CD4-positive, CD25-positive, alpha-beta regulatory T cell (primary cell): Measurements from ENCODE around the gene PAPOLG. TPM values are rescaled to one million over a fixed set of nuclear protein-coding genes. Genes with fewer than 3 reads are reported as not detected.
A peak's percentile ranks its signal among the peaks of the same experiment; 100 is the strongest.
"Not testable (repeated sequence)": the region's sequence is repeated elsewhere in the genome, so short reads cannot be mapped to it uniquely, and the experiment has no call there.

Source experiments
- ATAC-seq, 2 donors: fragments of 150-1000 bp; cut with Tn5 transposase; one replicate each; pipeline ENCODE4 v1.10.0; 2021; ENCODE audit warnings: low read depth in 2 of 2, moderate number of reproducible peaks in 2 of 2, moderate library complexity in 1 of 2
- DNase-seq, 3 donors: peaks; one replicate each; pipeline versions ENCODE4 v3.0.0 to v3.0.0-alpha.2; 2012 to 2022; ENCODE audit warnings: mixed read lengths in 1 of 3
- H3K27ac ChIP-seq: one replicate; pipeline ENCODE4 v1.7.0; 2013; ENCODE audit warnings: mild to moderate bottlenecking, low read length; ENCODE audit not compliant: insufficient read depth, poor library complexity, severe bottlenecking
- H3K27me3 ChIP-seq: one replicate; pipeline ENCODE4 v1.7.0; 2013; ENCODE audit warnings: low read length; ENCODE audit not compliant: control insufficient read depth, insufficient read depth
- H3K36me3 ChIP-seq: one replicate; pipeline ENCODE4 v1.7.0; 2013; ENCODE audit warnings: mild to moderate bottlenecking, low read length, moderate library complexity; ENCODE audit not compliant: control insufficient read depth, insufficient read depth
- H3K4me1 ChIP-seq: 2 replicates; pipeline ENCODE4 v1.7.0; 2013; ENCODE audit warnings: mild to moderate bottlenecking, low read length; ENCODE audit not compliant: insufficient read depth, control insufficient read depth, poor library complexity, severe bottlenecking
- H3K4me3 ChIP-seq: one replicate; pipeline ENCODE4 v1.7.0; 2013; ENCODE audit warnings: low read depth, mild to moderate bottlenecking, low read length, moderate library complexity
- H3K9me3 ChIP-seq, 2 experiments: 1 replicate in 1 of 2; 2 replicates in 1 of 2; pipeline ENCODE4 v1.7.0; 2013; ENCODE audit warnings: low read length in 2 of 2, mild to moderate bottlenecking in 1 of 2, moderate library complexity in 1 of 2; ENCODE audit not compliant: control insufficient read depth in 2 of 2
- H3K27ac Mint-ChIP-seq, 3 donors: one replicate each; pipeline ENCODE4 v1.8.0; 2020 to 2022; ENCODE audit warnings: mild to moderate bottlenecking in 3 of 3, mixed read lengths in 3 of 3, moderate library complexity in 2 of 3
- H3K27me3 Mint-ChIP-seq: one replicate; pipeline ENCODE4 v1.8.0; 2022; ENCODE audit warnings: mild to moderate bottlenecking, mixed read lengths
- H3K36me3 Mint-ChIP-seq: one replicate; pipeline ENCODE4 v1.8.0; 2020; ENCODE audit warnings: mixed read lengths
- H3K4me1 Mint-ChIP-seq, 4 donors: one replicate each; pipeline ENCODE4 v1.8.0; 2020 to 2022; ENCODE audit warnings: mixed read lengths in 4 of 4, mild to moderate bottlenecking in 1 of 4
- H3K4me3 Mint-ChIP-seq, 4 donors: one replicate each; pipeline ENCODE4 v1.8.0; 2020 to 2022; ENCODE audit warnings: mild to moderate bottlenecking in 4 of 4, mixed read lengths in 4 of 4, moderate library complexity in 3 of 4
- H3K9me3 Mint-ChIP-seq, 7 donors: one replicate each; pipeline ENCODE4 v1.8.0; 2020 to 2022; ENCODE audit warnings: mixed read lengths in 7 of 7, mild to moderate bottlenecking in 3 of 7, moderate library complexity in 2 of 7
- polyA plus RNA-seq, 4 donors: library from polyadenylated mRNA; unstranded; fragments of 300-500 nt; fragmentation: Illumina TruSeq; gene quantifications; one replicate each; pipeline ENCODE4 v1.2.3, GENCODE V29; 2021
- total RNA-seq: library from RNA; stranded (reverse); gene quantifications from one replicate; pipeline ENCODE4 v1.2.3, GENCODE V29; 2022

Gene PAPOLG
- total and polyA plus RNA-seq, 5 donors from 2014 or later: 15.7 to 26.1 (median 18.8) TPM

GRCh38 chr2:60826111-60826510 is 70.0 kb downstream of the PAPOLG start:
- peaks cover 4% of the 10 kb centered on the region for H3K27me3 Mint-ChIP-seq
- Histone ChIP-seq H3K27ac (no peak overlapping the region), H3K36me3 (no peaks in the 10 kb centered on the region), H3K4me1 (no peaks in the 10 kb centered on the region), H3K9me3 (no peaks in the 10 kb centered on the region), H3K4me3 (no peak overlapping the region), H3K27me3 (no peaks in the 10 kb centered on the region)
- ATAC-seq: no peak
- no peak for DNase-seq
- H3K9me3 Mint-ChIP-seq: no peaks in the 10 kb centered on the region
- no peaks in the 10 kb centered on the region for H3K36me3 Mint-ChIP-seq
- H3K4me3 Mint-ChIP-seq: no peak overlapping the region
- H3K27ac Mint-ChIP-seq: peak overlapping the region in 1 of 3 donors; percentile 72
- H3K4me1 Mint-ChIP-seq: peaks cover 0 to 10% (median 5%) of the 10 kb centered on the region in 4 donors

GRCh38 chr2:60826860-60827259 is 70.8 kb downstream of the PAPOLG start:
- H3K36me3 ChIP-seq, H3K36me3 Mint-ChIP-seq, H3K9me3 ChIP-seq, H3K4me3 Mint-ChIP-seq, H3K9me3 Mint-ChIP-seq, DNase-seq, H3K27ac Mint-ChIP-seq, H3K27me3 ChIP-seq, H3K27ac ChIP-seq, H3K4me1 Mint-ChIP-seq, H3K4me3 ChIP-seq, H3K4me1 ChIP-seq, ATAC-seq, H3K27me3 Mint-ChIP-seq: not testable (repeated sequence)

- DNase-seq (no peak), ATAC-seq (no peak)
- Mint-ChIP-seq H3K27ac (no peak overlapping the region), H3K9me3 (no peaks in the 10 kb centered on the region), H3K27me3 (peaks cover 4% of the 10 kb centered on the region), H3K4me3 (peak overlapping the region in 1 of 4 donors; percentile 64), H3K4me1 (peaks cover 0 to 4% (median under 1%) of the 10 kb centered on the region in 4 donors), H3K36me3 (no peaks in the 10 kb centered on the region)
- Histone ChIP-seq H3K4me3 (no peak overlapping the region), H3K27me3 (no peaks in the 10 kb centered on the region), H3K27ac (no peak overlapping the region), H3K4me1 (no peaks in the 10 kb centered on the region), H3K36me3 (no peaks in the 10 kb centered on the region), H3K9me3 (no peaks in the 10 kb centered on the region)
These were observed 71.3 kb downstream of the PAPOLG start for GRCh38 chr2:60827369-60827768.

GRCh38 chr2:60830991-60831390 is 74.9 kb downstream of the PAPOLG start:
- ATAC-seq (no peak), DNase-seq (no peak)
- Histone ChIP-seq H3K36me3 (no peaks in the 10 kb centered on the region), H3K4me3 (no peak overlapping the region), H3K27me3 (no peaks in the 10 kb centered on the region), H3K4me1 (no peaks in the 10 kb centered on the region), H3K27ac (no peak overlapping the region), H3K9me3 (no peaks in the 10 kb centered on the region)
- H3K27ac Mint-ChIP-seq: no peak overlapping the region
- H3K9me3 Mint-ChIP-seq: peaks cover 0 to 3% (median 0%) of the 10 kb centered on the region in 7 donors
- H3K27me3 Mint-ChIP-seq: peaks cover 9% of the 10 kb centered on the region
- peaks cover 0 to 4% (median 3%) of the 10 kb centered on the region in 4 donors for H3K4me1 Mint-ChIP-seq
- no peak overlapping the region for H3K4me3 Mint-ChIP-seq
- H3K36me3 Mint-ChIP-seq: no peaks in the 10 kb centered on the region

GRCh38 chr2:60831921-60832320 is 75.9 kb downstream of the PAPOLG start:
- Histone ChIP-seq H3K27ac (no peak overlapping the region), H3K4me3 (no peak overlapping the region), H3K4me1 (no peaks in the 10 kb centered on the region), H3K9me3 (no peaks in the 10 kb centered on the region), H3K36me3 (no peaks in the 10 kb centered on the region), H3K27me3 (no peaks in the 10 kb centered on the region)
- Mint-ChIP-seq H3K36me3 (no peaks in the 10 kb centered on the region), H3K9me3 (peaks cover 0 to 3% (median 0%) of the 10 kb centered on the region in 7 donors), H3K27me3 (peaks cover 9% of the 10 kb centered on the region), H3K27ac (no peak overlapping the region), H3K4me1 (peaks cover 0 to 4% (median 2%) of the 10 kb centered on the region in 4 donors), H3K4me3 (no peak overlapping the region)
- no peak for ATAC-seq
- no peak for DNase-seq

- no peak overlapping the region for H3K4me3 ChIP-seq
- Mint-ChIP-seq H3K36me3 (no peaks in the 10 kb centered on the region), H3K9me3 (peaks cover 0 to 3% (median 0%) of the 10 kb centered on the region in 7 donors), H3K27ac (no peak overlapping the region), H3K4me3 (no peak overlapping the region), H3K4me1 (peaks cover 0 to 4% (median 0%) of the 10 kb centered on the region in 4 donors), H3K27me3 (peaks cover 9% of the 10 kb centered on the region)
- no peaks in the 10 kb centered on the region for H3K9me3 ChIP-seq
- no peak for ATAC-seq
- H3K36me3 ChIP-seq: no peaks in the 10 kb centered on the region
- no peaks in the 10 kb centered on the region for H3K27me3 ChIP-seq
- DNase-seq: no peak
- H3K27ac ChIP-seq: no peak overlapping the region
- H3K4me1 ChIP-seq: no peaks in the 10 kb centered on the region
These were observed 76.6 kb downstream of the PAPOLG start for GRCh38 chr2:60832621-60833020.

- H3K27ac Mint-ChIP-seq: no peak overlapping the region
- peaks cover 0 to 4% (median under 1%) of the 10 kb centered on the region in 4 donors for H3K4me1 Mint-ChIP-seq
- ATAC-seq: peak in 1 of 2 donors; percentile 31
- no peak for DNase-seq
- H3K9me3 Mint-ChIP-seq: peaks cover 0 to 3% (median 0%) of the 10 kb centered on the region in 7 donors
- H3K27me3 Mint-ChIP-seq: peaks cover 9% of the 10 kb centered on the region
- no peak overlapping the region for H3K4me3 Mint-ChIP-seq
- Histone ChIP-seq H3K27me3 (no peaks in the 10 kb centered on the region), H3K9me3 (no peaks in the 10 kb centered on the region), H3K4me1 (no peaks in the 10 kb centered on the region), H3K4me3 (no peak overlapping the region), H3K27ac (no peak overlapping the region), H3K36me3 (no peaks in the 10 kb centered on the region)
- H3K36me3 Mint-ChIP-seq: no peaks in the 10 kb centered on the region
These were observed 78.2 kb downstream of the PAPOLG start for GRCh38 chr2:60834270-60834717.

GRCh38 chr2:60836491-60836890 is 80.4 kb downstream of the PAPOLG start:
- Mint-ChIP-seq H3K27me3 (peaks cover 5% of the 10 kb centered on the region), H3K36me3 (no peaks in the 10 kb centered on the region), H3K9me3 (peaks cover 0 to 4% (median 0%) of the 10 kb centered on the region in 7 donors), H3K4me3 (no peak overlapping the region), H3K27ac (no peak overlapping the region), H3K4me1 (peaks cover 9 to 16% (median 12%) of the 10 kb centered on the region in 4 donors)
- H3K27me3 ChIP-seq: no peaks in the 10 kb centered on the region
- H3K4me3 ChIP-seq: no peak overlapping the region
- no peaks in the 10 kb centered on the region for H3K36me3 ChIP-seq
- H3K27ac ChIP-seq: no peak overlapping the region
- no peaks in the 10 kb centered on the region for H3K9me3 ChIP-seq
- no peak for DNase-seq
- no peak for ATAC-seq
- H3K4me1 ChIP-seq: peaks cover 4% of the 10 kb centered on the region
